HG02763 (cell line): ENCODE results near the gene CXCR6.

ENCODE experiments used
- ATAC-seq: cut with Tn5 transposase; IDR thresholded peaks from one replicate; pipeline ENCODE4 v1.9.1; 2021; ENCODE audit warnings: mild to moderate bottlenecking, moderate library complexity; ENCODE audit not compliant: unreplicated experiment

Gene CXCR6

DNA sequence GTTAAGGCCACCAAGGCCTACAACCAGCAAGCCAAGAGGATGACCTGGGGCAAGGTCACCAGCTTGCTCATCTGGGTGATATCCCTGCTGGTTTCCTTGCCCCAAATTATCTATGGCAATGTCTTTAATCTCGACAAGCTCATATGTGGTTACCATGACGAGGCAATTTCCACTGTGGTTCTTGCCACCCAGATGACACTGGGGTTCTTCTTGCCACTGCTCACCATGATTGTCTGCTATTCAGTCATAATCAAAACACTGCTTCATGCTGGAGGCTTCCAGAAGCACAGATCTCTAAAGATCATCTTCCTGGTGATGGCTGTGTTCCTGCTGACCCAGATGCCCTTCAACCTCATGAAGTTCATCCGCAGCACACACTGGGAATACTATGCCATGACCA, 3.6 kb downstream of the CXCR6 start:
- ATAC-seq: no peak

DNA sequence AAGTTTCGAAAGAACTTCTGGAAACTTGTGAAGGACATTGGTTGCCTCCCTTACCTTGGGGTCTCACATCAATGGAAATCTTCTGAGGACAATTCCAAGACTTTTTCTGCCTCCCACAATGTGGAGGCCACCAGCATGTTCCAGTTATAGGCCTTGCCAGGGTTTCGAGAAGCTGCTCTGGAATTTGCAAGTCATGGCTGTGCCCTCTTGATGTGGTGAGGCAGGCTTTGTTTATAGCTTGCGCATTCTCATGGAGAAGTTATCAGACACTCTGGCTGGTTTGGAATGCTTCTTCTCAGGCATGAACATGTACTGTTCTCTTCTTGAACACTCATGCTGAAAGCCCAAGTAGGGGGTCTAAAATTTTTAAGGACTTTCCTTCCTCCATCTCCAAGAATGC, 4.1 kb downstream of the CXCR6 start:
- ATAC-seq: no peak

DNA sequence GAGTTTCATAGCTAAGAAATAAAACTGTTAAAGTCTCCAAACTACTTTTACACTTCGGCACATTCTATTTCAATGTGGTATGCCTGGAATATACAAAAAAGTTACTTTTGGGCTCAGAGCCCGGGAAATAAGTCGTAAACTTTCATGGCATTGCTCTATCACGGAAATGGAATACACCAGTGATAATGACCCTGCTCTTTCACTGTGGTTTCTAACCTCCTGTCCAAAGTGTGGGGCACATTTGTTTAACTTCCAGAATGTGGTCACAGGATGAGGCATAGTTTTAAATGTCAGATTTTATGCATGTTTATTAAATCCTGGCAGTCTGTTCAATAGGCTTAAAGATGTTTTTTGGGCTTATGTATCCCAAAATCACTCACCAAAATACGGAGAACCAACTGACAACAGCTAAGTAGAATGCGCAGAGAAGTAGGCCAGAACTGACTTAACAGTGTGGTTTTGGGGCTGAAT, 5.1 kb downstream of the CXCR6 start:
- ATAC-seq: no peak

DNA sequence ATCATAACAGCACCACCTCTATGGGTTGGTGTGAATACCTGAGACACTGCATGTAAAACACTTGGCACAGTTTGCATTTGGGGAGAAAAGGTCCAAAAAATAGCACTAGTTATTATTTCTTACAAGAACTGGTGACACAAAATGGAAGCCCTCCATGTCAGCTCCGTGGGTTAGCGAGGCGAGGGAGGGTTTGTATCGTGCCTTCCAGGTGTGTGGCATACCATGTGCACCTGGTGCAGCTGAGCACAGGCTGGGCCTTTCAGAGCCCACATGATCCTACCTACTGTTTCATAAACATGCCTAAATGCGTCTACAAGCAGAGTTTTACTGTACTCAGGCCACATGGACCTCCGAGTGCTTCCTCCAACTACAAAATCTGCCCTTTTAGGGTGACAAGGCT, 5.6 kb downstream of the CXCR6 start:
- no peak for ATAC-seq

DNA sequence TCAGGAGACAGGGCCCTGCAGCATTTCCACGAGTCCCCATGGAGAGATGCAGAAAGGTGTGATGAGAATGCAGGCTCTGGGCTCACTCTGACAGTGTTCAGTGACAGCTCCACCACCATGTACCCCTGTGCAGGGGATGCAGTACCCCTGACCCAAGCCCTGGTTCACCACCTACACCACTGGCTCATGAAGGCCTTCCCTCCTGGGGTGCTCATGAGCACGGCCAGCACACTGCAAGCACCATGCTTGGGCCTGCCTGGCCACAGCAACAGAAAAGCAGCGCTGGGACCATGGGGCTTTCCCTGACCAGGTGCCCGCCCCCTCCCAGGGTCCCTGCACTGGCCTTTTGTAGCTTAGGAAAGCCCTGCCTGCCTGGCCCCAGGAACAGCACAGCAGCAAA, 6.2 kb downstream of the CXCR6 start:
- no peak for ATAC-seq

DNA sequence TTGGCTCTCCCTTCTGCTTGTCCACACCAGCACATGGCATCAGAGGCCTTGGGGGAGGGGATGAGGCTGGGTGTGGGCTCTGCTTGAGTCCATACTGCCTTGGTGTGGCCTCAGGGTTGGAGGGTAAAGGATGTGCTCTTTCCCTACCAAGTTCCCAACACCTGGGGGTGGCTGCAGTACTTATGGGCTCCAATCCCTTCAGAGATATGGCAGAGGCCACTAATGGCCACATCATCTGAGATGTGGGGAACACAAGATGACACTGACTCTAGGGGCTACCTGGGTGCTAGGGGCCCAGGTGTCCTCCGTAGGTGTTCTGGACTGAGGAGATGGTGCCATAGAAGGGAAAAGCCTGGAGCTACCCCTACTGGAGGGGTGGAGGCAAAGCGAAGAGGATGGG, 6.9 kb downstream of the CXCR6 start:
- ATAC-seq: no peak

DNA sequence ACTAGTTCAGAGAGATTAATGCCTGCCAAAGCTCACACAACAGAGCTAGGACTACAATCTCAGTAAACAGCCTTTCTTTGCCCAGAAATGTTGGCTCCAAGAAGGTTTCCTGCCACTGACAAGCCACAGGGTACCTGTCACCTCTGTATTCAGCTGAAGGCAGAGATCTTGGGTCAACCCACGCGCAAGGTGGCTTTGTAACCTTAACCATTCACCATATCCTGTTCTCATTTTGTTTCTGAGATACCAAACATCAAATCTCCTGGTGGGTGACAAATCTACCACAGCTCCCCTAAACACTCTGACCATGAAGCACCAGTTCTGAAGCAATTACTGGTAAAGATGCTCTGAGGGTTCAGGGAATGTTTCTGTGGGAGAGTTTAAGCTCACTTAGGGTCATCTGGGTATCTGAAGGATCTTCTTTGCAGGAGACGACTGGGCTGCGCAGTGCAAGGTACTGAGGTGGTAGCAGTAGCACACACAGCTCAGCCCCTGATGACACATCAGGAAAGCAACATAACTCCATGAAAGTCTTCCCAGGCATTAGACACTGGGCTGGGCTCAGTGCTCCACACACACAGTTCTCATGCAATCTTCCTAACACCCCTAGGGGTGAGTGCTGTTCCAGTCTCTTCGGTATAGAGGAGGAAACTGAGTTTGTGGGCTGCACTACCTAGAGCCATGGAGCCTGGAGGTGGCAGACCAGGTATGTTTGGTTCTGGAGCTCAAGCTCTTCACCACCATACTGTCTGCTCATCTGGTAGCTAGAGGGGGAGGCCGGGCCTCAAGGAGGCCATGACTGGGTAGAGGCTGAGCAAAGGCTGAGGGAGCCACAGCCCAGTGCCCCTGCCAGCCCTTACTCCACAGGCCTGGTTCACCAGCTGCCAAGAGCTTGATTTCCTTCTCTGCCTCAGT, 7.7 kb downstream of the CXCR6 start:
- ATAC-seq: no peak

DNA sequence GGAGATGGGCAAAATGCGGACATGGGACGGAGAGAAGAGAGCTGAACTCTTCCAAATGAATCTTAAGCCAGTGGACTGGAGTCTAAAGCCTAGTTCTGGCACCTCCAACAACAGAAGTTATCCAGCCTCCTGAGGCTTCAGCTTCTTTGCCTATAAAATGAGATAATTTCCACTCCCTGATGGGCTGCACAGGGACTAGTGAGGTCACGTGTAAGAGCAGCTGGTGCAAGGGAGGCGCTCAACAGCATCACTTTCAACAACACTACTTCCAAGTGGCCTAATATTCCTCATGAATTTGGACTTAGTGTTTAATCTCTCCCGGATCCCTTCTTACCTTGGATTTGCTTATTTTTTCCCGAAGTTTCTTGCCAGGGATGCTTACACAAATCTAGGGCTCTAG, 8.7 kb downstream of the CXCR6 start:
- no peak for ATAC-seq

DNA sequence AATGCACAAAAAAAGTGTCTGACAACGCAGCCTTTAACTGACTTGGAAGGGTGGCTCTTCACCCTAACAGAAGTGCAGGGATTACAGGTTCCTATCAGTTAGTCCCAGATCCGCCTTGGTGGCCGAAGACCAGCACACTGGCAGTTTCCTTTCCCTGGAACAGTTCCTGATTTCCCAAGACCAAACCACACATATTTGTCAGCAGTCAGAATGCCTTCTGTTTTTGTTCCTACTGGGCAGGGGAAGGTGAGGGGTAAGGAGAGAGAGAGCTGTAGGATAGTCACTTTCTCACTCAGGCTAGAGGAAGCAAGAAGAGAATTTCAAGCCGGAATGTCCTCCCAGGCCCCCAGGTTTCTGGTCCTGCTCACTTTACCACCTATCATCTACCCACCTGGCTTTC, 9.2 kb downstream of the CXCR6 start:
- no peak for ATAC-seq

DNA sequence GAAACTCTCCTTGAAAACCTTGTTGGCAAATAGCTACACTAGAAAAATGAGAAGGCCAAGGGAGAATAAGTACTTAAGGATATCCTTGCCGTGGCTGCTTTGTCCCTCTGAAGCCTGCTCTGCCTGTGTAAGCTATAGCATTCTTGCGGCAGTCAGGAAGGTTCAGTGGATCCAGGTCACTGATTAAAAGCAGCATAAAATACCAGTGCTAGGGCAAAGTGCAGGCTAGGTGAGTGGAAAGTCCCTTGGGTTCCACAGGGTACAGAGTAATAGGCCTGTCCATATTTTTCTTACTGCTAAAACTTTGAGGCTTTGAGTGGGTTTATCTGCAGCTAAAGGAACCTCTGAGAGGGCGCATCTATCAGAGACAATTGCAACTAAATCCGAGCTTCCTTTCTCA, 10.3 kb downstream of the CXCR6 start:
- ATAC-seq: no peak

DNA sequence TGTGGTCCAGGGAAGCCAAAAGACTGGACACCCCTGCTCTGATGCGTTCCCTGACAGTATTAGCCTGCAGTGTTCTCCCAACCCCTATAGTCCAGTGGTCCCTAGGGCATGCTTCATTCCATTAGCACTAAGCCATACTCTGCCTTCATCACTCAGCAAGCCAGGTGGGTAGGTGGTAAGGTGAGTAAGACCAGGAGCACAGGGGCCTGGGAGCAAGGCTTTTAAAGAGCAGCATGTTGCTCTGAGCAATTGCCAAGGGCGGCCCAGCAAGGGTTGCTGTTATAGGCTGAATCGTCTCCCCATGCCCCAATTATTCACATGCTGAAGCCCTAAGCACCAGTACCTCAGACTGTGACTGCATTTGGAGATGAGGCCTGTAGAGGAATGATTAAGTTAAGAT, 11.0 kb downstream of the CXCR6 start:
- no peak for ATAC-seq

DNA sequence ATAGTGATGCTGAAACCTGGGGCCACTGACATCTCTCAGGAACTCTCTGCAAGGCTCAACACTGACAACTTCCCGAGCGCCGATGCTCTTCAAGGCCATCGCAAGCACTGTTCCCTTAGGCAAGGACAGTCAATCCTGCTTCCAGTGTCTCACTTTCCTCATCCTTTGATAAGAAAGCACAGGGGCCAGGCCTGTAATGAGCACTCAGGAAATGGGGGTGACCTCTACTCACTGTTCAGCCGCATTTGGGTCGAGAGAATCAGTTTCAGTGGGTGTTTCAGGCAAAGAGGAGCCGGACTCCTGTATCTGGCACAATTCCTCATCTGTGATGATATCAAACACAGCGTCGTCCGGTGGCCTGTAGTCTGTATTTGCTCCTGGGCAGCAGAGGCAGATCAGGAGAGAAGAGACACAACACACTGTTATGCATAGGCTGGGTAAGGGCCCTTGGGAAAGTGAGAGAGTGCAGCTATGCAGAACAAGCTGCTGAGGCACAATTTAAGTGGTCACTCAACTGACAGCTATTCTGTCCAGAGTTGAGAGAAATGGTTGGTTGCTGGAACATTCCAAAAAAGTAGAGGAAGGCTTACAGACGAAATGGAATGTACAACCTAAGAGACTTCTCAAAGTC, 11.9 kb downstream of the CXCR6 start:
- ATAC-seq: no peak

DNA sequence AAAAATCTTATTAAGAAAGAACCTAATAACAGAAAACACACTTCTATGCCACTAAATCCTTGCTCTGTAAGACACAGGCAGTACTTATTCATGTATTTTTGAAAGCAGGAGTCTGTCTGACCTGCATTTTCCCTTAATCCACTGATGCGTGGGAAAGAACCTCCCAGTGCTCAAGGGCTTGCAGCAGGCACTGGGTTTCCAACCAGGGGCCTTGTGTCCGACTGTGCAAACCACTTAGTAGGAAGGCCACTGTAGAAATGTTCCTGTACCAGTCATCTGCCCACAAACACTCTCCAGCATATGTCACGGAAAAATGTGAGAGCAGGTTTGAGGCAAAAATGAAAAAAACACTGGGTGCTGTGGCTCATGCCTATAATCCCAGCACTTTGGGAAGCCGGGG, 12.4 kb downstream of the CXCR6 start:
- ATAC-seq: no peak

DNA sequence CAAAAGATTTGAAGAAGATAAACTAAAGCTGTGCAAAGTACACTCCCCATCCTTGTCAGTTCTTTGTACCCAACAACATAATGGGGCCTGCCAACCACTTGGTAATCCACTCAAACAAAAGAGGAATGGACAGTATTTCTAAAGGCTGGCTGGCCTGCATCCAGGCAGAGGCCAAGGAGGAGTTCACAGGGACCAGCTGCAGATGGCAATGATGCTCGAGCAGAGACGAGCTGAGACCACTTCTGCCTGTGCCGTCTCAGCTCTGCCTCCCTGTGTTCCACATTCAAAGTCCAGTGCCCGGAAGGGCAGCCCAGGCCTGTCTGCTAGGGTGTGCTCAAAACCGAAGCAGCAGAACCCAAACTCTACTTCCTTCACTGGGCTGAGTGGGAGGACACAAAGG, 14.3 kb downstream of the CXCR6 start:
- no peak for ATAC-seq

DNA sequence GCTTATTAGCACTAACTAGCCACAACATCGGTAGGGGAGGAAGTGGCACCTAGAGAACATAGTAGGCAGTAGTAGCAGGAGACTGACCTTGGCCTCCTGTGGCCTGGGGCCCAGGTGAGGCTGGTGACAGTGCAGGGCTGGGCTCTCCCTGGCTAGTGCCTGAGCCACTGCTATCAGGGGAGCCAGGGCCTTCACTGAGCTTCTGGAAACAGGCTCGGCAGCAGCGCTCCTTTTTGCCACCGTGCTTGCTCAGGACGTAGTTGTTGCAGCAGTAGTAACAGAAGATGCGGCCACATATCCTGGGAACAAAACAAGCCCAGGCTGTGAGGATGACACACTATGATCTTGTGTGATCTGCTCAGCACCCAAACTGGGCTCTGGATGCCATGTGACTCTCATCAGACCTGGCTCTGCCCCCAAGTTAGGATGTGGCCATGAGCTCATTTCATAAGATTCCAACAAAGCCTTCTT, 15.1 kb downstream of the CXCR6 start:
- no peak for ATAC-seq

DNA sequence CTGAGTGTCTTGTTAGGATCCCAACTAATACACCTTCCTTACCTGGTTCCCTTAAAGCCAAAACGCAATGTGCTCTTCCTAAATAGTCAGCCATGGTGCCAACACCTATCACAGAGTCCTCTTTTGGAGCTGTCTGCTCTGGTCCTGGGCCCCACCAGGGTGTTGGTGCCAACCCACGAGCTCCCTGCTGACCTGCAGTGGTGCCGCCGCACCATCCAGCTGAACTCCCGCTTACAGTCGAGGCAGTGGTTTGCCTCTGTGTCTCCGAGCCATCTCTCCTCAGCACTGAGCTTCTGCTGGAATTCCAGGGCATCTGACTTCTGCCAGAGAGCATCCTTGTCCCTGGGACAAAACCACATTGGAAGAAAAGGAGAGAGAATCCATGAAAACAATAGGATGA, 15.9 kb downstream of the CXCR6 start:
- no peak for ATAC-seq

DNA sequence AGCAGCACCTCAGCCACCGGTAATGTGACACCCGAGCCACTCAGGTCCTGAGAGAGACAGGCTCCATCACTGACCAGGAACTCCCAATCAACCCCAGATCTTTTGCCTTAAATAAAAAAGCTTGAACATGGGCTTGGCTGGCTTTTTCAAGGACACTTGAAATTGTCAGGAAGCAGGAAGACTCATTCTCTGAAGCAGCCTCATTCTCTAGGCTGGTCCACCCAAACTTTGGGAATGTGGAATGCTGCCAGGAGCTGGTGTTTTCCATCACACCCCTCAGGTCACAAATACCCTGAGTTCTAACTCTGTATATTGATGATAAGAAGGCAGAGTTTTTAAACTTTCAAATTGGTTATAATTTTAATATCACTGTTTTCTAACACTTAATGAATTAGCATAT, 17.0 kb downstream of the CXCR6 start:
- no peak for ATAC-seq

DNA sequence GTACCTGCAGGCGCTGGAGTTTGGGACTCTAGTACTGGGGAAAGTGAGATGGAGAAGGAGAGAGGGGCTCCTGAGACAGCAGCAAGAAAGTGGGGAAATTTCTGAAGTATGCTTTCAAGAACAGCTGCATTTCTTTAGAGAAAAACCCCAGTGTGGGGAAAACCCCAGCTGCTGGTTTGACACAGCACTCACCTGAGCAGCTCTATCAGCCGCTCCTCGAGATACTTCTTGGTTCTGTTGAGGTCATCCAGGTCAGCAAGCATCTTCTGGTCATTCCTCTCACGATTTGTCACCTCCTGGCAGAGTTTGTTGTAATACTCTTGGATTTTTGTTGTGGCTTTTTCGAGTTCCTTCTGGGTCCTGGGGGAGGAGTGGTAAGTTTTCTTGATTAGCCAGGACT, 18.8 kb downstream of the CXCR6 start:
- peak; percentile 41 for ATAC-seq

DNA sequence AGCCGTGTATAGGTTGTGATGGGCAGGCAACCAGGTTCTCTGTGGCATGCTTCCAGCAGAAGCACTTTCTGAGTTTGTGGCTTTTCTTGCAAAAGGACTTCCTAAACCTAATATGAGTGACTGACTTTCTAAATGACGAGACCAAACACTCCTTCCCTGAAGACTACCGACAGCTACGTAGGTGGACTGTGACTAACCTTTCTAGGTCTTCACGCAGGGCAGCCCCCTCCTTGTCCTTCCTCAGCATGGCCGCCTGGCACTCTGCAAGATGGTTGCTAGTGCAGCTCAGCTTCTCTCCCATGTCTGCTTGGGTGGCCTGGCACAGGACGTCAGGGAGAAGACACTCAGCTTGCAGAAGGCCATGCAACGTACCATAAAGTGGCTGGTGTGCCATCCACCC, 20.9 kb downstream of the CXCR6 start:
- no peak for ATAC-seq

DNA sequence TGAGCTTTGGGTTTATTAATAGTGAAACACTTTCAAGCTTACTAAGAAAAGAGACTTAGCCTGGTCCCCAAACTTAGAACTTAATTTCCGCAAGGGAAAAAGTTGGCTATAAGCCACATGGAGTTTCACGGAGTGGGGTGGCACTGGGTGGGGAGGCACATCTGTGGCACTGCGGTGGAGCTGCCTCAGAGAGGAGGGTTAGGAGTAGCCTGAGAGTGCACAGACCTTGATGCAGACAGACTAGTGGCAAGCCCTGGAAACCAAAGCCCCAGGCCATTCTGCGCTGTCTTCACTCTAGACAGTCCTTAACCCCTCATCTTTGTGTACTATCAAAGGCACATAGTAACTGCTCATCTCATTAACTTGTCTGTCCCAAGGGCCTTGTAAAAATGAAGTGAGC, 22.0 kb downstream of the CXCR6 start:
- no peak for ATAC-seq

DNA sequence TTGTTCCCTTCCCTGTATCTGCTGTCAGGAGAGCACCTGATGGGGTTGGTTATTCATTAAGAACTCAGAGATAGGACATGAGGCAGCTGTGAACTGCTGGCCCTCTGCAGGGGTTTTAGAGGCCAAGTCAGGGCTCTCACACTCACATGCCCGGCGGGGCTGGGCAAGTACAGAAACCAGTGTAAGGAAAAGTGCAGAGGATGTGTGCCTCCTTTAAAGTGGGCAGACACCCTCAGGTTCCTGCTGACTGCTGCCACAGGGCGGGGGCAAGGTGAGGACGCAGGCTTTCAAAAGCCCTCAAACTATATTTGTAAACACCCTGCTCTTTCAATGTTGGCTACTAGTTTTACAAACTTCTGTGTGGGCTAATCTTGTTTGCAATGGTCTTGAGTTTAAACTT, 22.4 kb downstream of the CXCR6 start:
- no peak for ATAC-seq

DNA sequence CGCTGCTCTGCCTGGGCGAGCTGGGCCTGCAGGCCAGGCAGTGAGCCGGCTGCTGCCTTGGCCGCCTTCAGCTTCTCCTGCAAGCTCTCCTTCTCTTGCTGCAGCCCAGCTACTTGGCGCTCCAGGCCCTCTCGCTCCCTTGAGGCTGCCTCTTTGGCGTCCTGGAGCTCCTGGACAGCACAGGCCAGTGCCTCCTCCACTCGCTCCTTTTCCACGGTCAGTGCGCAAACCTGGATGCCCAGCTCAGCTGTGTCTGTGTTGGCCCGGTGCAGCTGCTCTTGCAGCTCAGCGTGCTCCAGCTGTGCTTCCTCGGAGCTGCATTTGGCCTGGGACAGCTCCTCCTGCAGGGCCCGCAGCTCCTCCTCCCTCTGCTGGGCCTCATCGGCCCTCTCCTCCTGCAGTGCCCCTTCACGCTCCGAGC, 23.1 kb downstream of the CXCR6 start:
- ATAC-seq: no peak
